Upper lobe of left lung (tissue), 6 donors: ENCODE measurements around the gene SPSB1. TPM values are rescaled to one million over a fixed set of nuclear protein-coding genes. Genes with fewer than 3 reads are reported as not detected.

Source experiments
- ATAC-seq, 2 donors: fragments of 200-7000 bp; cut with Tn5 transposase; one replicate each; pipeline ENCODE4 v1.9.1; 2022; ENCODE audit warnings: mild to moderate bottlenecking in 2 of 2, moderate library complexity in 2 of 2; ENCODE audit not compliant: low FRiP score in 2 of 2
- DNase-seq, 2 donors: peaks; one replicate each; pipeline ENCODE4 v3.0.0-alpha.2; 2019 to 2020
- H3K27ac ChIP-seq, 4 donors: fragments of 200-600 bp; sonication (generic); one replicate each; pipeline ENCODE4 v1.5.1; 2016 to 2019
- H3K27me3 ChIP-seq, 4 donors: fragments of 200-600 bp; sonication (generic); one replicate each; pipeline ENCODE4 v1.5.1; 2017 to 2019
- H3K36me3 ChIP-seq, 4 donors: fragments of 200-600 bp; sonication (generic); one replicate each; pipeline ENCODE4 v1.5.1; 2016 to 2019
- H3K4me1 ChIP-seq, 4 donors: fragments of 200-600 bp; sonication (generic); one replicate each; pipeline ENCODE4 v1.5.1; 2018 to 2019
- H3K4me3 ChIP-seq, 4 donors: fragments of 200-600 bp; sonication (generic); one replicate each; pipeline ENCODE4 v1.5.1; 2017 to 2019; ENCODE audit warnings: mild to moderate bottlenecking in 2 of 4, moderate library complexity in 1 of 4
- H3K9me3 ChIP-seq, 4 donors: fragments of 200-600 bp; sonication (generic); one replicate each; pipeline ENCODE4 v1.5.1; 2018 to 2019
- CTCF ChIP-seq, 6 experiments: fragments of 450-650 bp in 4 of 6; fragments of 200-600 bp in 2 of 6; sonication (generic) in 2 of 6; IDR thresholded peaks; one replicate each; pipeline ENCODE4 v1.5.1; 2016 to 2019; ENCODE audit warnings: antibody characterized with exemption in 6 of 6
- EP300 ChIP-seq, 4 donors: sonication (generic); formaldehyde crosslinking; IDR thresholded peaks; one replicate each; pipeline ENCODE4 v1.5.1; 2017; ENCODE audit warnings: antibody characterized with exemption in 4 of 4, control low read depth in 2 of 4
- POLR2A ChIP-seq, 4 donors: fragments of 450-650 bp; IDR thresholded peaks; one replicate each; pipeline ENCODE4 v1.5.1; 2016 to 2017; ENCODE audit warnings: antibody characterized with exemption in 4 of 4, mild to moderate bottlenecking in 2 of 4
- POLR2AphosphoS5 ChIP-seq, 2 donors: sonication (generic); formaldehyde crosslinking; IDR thresholded peaks; one replicate each; pipeline ENCODE4 v1.5.1; 2017; ENCODE audit warnings: antibody characterized with exemption in 2 of 2
- WGBS, 2 donors: methylation state at CpG; one replicate each; pipeline ENCODE4 v1.1.5; 2017 to 2018; 5-methylcytosine and 5-hydroxymethylcytosine counted together
- total RNA-seq, 6 donors: library from RNA; depleted of rRNA in 4 of 6; stranded (reverse); fragments of >200 nt in 4 of 6; gene quantifications; one replicate each; pipeline versions ENCODE4 v1.1.0 to v1.2.1, GENCODE V29; 2016 to 2021
- donor health status: DM: no; HTN: no; CAD: no; lungs with moderate emphysema.
- donor health status: DM: no; HTN: yes; CAD: no; lungs with severe emphysema.

SPSB1 gene
- total RNA-seq, 6 donors from 2014 or later, result 21.0 to 49.1 (median 30.3) TPM

GRCh38 chr1:9404117-9404914, 111.6 kb downstream of the SPSB1 start:
- H3K27ac ChIP-seq, result no peak overlapping the region
- no peak overlapping the region for H3K4me3 ChIP-seq
- ATAC-seq (no peak), DNase-seq (no peak)
- H3K27me3 ChIP-seq, result no peaks in the 10 kb centered on the region
- no peak for TF ChIP-seq EP300 (IDR thresholded peaks at IDR 0.05)
- no peak for TF ChIP-seq POLR2A (IDR thresholded peaks at IDR 0.05)
- TF ChIP-seq POLR2AphosphoS5 (IDR thresholded peaks at IDR 0.05), result no peak
- no peak for TF ChIP-seq CTCF (IDR thresholded peaks at IDR 0.05)
- H3K9me3 ChIP-seq, result no peaks in the 10 kb centered on the region
- WGBS, 2 donors, result 83 to 86% methylated on average over 11 to 15 of the region's 15 CpGs
- peaks cover 12 to 28% (median 21%) of the 10 kb centered on the region in 4 donors for H3K4me1 ChIP-seq
- no peaks in the 10 kb centered on the region for H3K36me3 ChIP-seq

DNA sequence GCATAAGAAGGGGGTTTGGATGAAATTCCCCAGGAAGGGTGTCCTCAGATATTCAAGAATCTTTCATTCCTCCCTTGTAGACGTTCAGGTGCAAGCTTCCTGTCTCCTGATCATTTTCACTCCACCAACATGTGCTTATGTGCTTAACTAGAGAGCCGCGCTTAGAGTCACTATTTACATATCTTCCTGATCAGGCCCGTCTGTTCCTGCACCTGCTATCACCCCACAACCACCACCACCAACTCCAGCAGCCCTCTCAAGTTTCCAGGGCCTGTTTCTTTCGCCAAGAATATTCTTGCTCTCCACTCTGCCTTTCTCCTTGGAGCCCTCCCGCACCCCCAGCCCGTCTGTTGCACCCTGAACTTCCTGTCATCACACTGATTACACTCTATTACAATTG, 113.4 kb downstream of the SPSB1 start:
- Histone ChIP-seq H3K4me1 (peaks cover 4 to 11% (median 7%) of the 10 kb centered on the region in 4 donors), H3K4me3 (no peak overlapping the region), H3K36me3 (no peaks in the 10 kb centered on the region), H3K27ac (no peak overlapping the region), H3K27me3 (no peaks in the 10 kb centered on the region), H3K9me3 (no peaks in the 10 kb centered on the region)
- DNase-seq (no peak), ATAC-seq (no peak)
- WGBS, 2 donors, result 50 to 54% methylated on average over 7 of the region's 7 CpGs
- no peak for TF ChIP-seq POLR2AphosphoS5 (IDR thresholded peaks at IDR 0.05)
- no peak for TF ChIP-seq POLR2A (IDR thresholded peaks at IDR 0.05)
- no peak for TF ChIP-seq EP300 (IDR thresholded peaks at IDR 0.05)
- TF ChIP-seq CTCF (IDR thresholded peaks at IDR 0.05), result no peak

GRCh38 chr1:9410737-9411297, 118.1 kb downstream of the SPSB1 start:
- Histone ChIP-seq H3K27ac (no peak overlapping the region), H3K27me3 (no peaks in the 10 kb centered on the region), H3K36me3 (no peaks in the 10 kb centered on the region), H3K9me3 (no peaks in the 10 kb centered on the region), H3K4me3 (no peak overlapping the region), H3K4me1 (peaks cover 12 to 17% (median 14%) of the 10 kb centered on the region in 4 donors)
- WGBS, 2 donors, result 51 to 67% methylated on average over 6 to 7 of the region's 7 CpGs
- TF ChIP-seq POLR2A (IDR thresholded peaks at IDR 0.05), result no peak
- TF ChIP-seq POLR2AphosphoS5 (IDR thresholded peaks at IDR 0.05), result no peak
- no peak for TF ChIP-seq EP300 (IDR thresholded peaks at IDR 0.05)
- no peak for TF ChIP-seq CTCF (IDR thresholded peaks at IDR 0.05)
- peak; percentile 45 to 79 for ATAC-seq
- DNase-seq, result peak in 1 of 2 donors; percentile 25

DNA sequence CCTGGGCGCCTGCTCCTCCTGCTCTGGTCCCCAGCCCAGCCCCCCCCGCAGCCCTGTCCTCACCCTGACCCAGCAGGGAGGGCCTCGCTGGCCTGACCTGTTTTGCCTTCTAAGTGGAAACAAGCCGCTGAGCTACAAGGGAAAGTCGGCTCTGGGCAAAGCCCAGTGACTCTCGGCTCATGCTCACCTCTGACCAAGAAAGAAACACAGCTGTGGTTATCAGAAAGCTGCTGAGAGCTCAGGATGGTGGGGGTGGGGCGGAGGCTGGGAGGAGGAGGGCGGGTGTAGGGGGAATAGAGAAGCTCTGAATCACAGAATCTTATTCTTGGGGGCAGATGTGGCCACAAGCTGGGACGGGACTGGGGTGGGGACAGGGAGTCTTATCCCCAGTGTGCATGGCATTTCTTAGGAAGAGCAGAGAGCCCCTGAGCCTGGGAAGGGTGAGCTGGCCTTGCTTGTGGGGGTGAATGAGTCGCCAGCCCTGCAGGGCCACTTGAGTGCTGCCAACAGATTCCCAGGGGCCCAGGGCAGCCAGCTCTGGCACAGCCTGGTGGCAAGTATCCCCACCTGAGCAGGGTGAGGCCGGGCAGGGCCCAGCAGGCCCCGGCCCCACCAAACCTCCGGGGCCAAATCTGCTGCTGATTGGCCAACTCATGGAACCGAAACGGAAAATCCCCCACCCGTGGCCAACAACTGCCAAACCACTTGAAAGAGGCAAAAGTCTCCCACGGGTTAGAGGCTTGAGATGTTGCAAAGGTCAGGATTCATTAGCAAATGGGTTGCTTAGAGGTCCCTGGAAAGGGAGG, 120.6 kb downstream of the SPSB1 start:
- TF ChIP-seq POLR2A (IDR thresholded peaks at IDR 0.05), result no peak
- TF ChIP-seq CTCF (IDR thresholded peaks at IDR 0.05), result no peak
- TF ChIP-seq EP300 (IDR thresholded peaks at IDR 0.05), result no peak
- TF ChIP-seq POLR2AphosphoS5 (IDR thresholded peaks at IDR 0.05), result peak in 1 of 2 donors; percentile 38
- H3K4me3 ChIP-seq, result no peak overlapping the region
- H3K27me3 ChIP-seq, result no peaks in the 10 kb centered on the region
- DNase-seq, result peak; percentile 67 to 78
- H3K27ac ChIP-seq, result peak overlapping the region; percentile 42 to 82 (median 75)
- peaks cover 12 to 17% (median 14%) of the 10 kb centered on the region in 4 donors for H3K4me1 ChIP-seq
- peak; percentile 76 to 81 for ATAC-seq
- WGBS, 2 donors, result 17 to 36% methylated on average over 13 to 17 of the region's 17 CpGs
- H3K9me3 ChIP-seq, result no peaks in the 10 kb centered on the region
- H3K36me3 ChIP-seq, result no peaks in the 10 kb centered on the region
